Measurements from ENCODE around the gene ACO2. TPM values are rescaled to one million over a fixed set of nuclear protein-coding genes. Genes with fewer than 3 reads are reported as not detected.
A peak's percentile ranks its signal among the peaks of the same experiment; 100 is the strongest.

Gene ACO2
- polyA plus RNA-seq, 3 donors = 119 to 147 (median 145) TPM

GRCh38 chr22:41511521-41511968, 42.6 kb downstream of the ACO2 start:
- DNase-seq (ENCODE audit: extremely low read depth in 1 of 11, low read depth in 9 of 11, low spot score in 4 of 11) = no peak

DNA sequence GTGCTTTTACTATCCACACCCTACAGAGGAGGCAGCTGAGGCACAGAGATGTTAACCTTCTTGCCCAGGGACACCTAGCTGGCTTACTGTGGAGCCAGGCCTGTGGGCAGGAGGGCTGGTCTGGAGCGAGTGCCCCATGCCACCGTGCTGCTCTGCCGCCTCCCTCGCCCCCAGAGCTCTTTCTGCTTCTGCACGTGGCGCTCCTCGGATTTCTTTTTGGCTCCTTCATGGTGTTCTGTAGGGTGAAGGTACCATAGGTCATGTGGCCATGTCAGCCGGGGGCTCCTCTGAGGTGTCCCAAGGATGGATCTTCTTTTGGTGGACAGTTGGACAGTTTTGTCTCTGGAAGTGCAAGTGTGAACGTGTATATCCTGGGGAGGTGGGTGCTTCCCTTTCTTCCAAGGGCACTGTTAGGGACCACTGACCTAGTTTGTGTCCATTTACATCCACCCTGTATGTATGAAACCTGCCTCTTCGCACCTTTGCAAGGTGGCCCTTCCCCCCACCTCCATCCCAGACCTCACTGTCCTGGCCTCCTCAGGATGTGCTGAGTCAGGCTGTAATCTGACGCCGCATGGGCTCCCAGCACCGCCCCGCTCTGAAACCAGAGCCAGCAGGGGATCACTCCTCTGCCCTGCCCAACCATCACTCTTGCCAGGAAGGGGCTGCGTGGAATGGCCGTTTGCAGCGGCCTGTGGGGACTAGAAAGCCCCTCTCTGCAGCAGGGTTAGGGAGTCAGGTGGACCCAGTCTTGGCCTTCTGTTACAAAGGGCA, 43.7 kb downstream of the ACO2 start:
- peak in 9 of 11 donors; percentile 28 to 70 (median 52) for DNase-seq (ENCODE audit: extremely low read depth in 1 of 11, low read depth in 9 of 11, low spot score in 4 of 11)

- no peak for DNase-seq (ENCODE audit: extremely low read depth in 1 of 11, low read depth in 9 of 11, low spot score in 4 of 11)
Measured at GRCh38 chr22:41513391-41513790, 44.5 kb downstream of the ACO2 start.

- no peak for DNase-seq (ENCODE audit: extremely low read depth in 1 of 11, low read depth in 9 of 11, low spot score in 4 of 11)
Measured at GRCh38 chr22:41516462-41516861, 47.5 kb downstream of the ACO2 start.

DNA sequence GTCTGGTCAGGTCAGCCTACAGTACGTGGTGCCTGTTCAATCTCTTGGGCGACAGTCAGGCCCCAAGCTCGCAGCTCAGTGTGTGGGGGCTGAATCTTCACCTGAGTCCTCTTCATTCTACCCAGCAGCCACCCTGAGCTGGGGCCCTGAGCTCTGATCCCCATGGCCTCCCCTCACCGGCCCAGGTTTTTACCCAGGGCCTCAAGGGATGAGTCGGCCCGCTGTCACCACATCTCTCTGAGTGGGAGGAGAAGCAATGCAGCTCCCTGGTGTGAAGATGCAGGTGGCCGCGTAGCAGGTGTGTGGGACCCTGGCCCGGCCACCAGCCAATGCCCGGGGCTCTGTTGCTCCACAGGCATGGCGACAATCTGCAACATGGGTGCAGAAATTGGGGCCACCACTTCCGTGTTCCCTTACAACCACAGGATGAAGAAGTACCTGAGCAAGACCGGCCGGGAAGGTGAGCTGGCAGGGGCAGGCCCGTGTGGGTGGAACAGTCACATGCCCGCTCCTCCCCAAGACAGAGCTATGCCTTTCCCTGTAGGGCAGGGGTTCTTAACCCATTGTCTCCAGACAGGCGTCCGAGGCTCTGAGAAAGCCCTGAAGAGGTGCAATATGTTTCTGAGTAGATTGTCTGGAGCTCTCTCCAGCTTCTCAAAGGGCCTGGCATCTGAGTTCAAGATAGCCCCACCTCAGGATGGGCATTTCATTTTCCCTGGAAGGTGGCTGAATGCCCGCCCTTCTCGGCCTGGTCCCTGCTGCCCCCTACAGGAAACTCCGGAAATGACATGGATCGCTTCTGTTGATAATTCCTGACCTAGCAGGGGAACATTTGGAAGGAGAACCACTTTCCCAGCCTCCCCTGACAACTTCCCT, 48.5 kb downstream of the ACO2 start:
- DNase-seq (ENCODE audit: extremely low read depth in 1 of 11, low read depth in 9 of 11, low spot score in 4 of 11) = peak in 10 of 11 donors; percentile 10 to 55 (median 32)

DNA sequence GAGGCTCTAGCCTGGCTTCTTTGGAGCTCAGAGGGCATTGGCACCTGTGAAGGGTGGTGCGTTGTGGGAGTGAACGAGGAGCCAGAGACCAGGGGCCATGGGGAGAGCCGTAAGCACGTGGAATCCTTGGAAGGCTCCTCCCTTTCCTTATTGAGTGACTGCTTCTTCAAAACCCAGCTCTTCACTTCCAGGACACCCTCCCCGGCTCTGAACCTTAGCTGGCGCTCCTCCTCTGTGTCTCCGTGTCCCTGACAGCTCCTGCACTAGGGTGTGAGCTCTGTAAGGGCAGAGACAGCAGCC, 49.1 kb downstream of the ACO2 start:
- no peak for DNase-seq (ENCODE audit: extremely low read depth in 1 of 11, low read depth in 9 of 11, low spot score in 4 of 11)

DNA sequence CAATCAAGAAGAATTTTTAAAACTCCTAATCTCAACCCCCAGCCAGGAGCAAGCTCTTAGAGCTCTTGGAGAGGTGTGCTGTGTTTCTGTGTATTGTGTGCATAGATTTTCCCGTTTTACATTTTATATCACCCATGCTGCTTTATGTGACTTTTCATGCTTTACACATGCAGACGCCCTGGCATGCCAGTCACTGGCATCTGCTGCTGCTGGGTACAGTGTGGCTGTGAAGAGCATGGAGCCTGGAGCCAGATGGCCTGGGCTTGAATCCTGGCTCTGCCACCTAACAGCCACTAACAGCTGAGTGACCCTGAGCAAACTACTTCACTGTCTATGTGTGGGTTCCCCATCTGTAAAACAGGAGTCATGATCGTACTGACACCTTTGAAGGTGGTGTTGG, 52.2 kb downstream of the ACO2 start:
- no peak for DNase-seq (ENCODE audit: extremely low read depth in 1 of 11, low read depth in 9 of 11, low spot score in 4 of 11)

DNA sequence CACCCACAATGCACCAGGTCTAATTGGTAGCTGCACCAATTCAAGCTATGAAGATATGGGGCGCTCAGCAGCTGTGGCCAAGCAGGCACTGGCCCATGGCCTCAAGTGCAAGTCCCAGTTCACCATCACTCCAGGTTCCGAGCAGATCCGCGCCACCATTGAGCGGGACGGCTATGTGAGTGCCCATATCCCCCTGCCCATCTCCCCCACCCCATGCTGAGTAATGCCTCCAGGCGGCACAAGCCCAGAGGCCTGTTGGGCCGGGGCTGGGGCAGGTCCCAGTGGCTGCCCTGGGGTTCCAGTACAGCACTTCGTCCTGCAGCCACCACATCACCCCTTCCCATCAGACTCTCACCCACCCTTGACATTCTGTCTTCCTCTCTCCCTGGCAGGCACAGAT, 53.9 kb downstream of the ACO2 start:
- no peak for DNase-seq (ENCODE audit: extremely low read depth in 1 of 11, low read depth in 9 of 11, low spot score in 4 of 11)

DNA sequence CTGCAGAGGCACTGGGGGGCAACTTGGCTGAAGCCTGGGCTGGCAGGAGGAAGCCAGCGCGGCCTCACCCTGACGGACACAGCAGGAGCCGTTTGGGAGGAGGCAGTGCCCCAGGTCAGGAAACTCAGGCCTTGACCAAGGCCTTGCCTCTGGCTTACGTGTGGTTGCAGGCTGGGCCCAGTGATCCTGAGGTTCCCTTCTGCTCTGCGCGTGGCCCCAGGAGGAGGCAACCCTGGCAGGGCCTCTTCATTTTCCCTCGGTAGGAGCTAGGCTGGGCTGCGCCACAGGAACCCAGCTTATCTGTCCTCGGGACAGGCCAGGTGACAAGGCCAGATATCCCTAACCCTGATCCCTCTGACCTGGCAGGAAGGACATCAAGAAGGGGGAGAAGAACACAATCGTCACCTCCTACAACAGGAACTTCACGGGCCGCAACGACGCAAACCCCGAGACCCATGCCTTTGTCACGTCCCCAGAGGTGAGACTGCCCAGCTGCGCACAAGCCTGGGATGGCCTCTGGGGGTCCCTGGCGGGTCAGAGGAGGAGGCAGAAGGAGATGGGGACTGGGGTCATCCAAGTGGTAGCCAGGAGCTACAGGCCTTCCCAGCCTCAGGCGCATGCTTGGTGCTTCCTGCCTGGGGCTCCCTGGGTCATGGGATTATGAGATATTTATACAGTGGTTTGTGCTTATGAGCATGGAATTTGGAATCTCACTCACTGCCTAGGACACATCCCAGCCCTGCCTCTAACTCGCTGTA, 54.7 kb downstream of the ACO2 start:
- no peak for DNase-seq (ENCODE audit: extremely low read depth in 1 of 11, low read depth in 9 of 11, low spot score in 4 of 11)

DNA sequence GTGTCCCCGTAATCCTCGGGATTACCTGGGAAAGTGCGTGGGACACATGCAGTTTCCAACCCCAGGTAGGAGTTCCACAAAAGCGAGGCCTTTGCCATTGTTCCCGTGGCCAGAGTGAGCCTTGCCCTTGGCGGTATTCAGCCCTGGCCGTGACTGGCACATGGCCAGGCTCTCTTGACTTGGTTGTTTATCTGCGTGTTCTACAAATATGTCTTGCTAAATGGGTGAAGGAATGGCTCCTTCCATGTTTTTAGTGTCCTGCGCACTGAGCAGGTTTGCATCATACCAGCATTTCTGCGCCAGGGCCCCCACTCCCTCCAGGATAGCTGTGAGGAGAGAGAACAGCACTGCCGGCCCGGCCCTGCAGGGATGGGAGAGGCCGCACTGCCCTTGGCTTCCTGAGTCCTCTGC, 55.3 kb downstream of the ACO2 start:
- DNase-seq (ENCODE audit: extremely low read depth in 1 of 11, low read depth in 9 of 11, low spot score in 4 of 11) = no peak

DNA sequence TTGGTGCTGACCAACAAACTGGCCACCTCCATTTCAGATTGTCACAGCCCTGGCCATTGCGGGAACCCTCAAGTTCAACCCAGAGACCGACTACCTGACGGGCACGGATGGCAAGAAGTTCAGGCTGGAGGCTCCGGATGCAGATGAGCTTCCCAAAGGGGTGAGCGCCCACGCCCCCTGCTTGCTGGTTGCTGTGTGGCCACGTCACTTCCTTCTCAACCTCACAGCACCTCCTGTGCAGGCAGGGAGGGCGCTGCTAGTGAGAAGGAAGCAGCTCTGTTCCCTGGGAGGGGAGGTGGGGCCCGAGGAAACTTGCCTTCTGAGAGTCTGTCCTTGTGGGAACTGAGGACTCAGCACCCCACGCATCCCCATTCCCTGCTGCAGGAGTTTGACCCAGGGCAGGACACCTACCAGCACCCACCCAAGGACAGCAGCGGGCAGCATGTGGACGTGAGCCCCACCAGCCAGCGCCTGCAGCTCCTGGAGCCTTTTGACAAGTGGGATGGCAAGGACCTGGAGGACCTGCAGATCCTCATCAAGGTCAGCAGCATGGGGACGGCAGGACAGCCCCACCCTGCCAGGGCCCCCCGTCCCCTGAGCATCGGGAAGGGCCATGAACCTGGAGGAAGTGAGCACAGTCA, 56.0 kb downstream of the ACO2 start:
- DNase-seq (ENCODE audit: extremely low read depth in 1 of 11, low read depth in 9 of 11, low spot score in 4 of 11) = no peak

- no peak for DNase-seq (ENCODE audit: extremely low read depth in 1 of 11, low read depth in 9 of 11, low spot score in 4 of 11)
Measured at GRCh38 chr22:41525450-41526225, 56.7 kb downstream of the ACO2 start.

DNA sequence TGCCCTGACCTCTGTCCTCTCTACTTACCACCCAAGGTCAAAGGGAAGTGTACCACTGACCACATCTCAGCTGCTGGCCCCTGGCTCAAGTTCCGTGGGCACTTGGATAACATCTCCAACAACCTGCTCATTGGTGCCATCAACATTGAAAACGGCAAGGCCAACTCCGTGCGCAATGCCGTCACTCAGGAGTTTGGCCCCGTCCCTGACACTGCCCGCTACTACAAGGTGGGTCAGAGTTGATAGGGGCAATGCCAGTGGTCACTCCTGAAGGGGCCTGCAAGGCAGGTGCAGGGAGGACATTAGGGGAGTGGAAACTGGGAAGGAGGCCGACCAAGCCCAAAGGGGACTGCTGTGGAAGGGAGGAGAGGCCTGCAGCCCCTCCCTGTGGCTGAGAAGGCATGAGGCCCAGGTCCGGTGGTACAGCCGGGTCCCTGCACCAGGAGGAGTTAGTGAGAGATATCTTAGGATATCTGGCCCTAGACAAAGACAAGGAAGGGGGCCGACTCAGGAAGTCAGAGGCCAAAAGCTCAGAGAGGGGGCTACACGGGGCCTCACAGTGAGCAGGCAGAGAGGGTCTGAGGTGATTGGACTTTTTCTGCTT, 57.4 kb downstream of the ACO2 start:
- DNase-seq (ENCODE audit: extremely low read depth in 1 of 11, low read depth in 9 of 11, low spot score in 4 of 11) = no peak

GRCh38 chr22:41526830-41527799, 58.2 kb downstream of the ACO2 start:
- DNase-seq (ENCODE audit: extremely low read depth in 1 of 11, low read depth in 9 of 11, low spot score in 4 of 11) = no peak

- no peak for DNase-seq (ENCODE audit: extremely low read depth in 1 of 11, low read depth in 9 of 11, low spot score in 4 of 11)
Measured at GRCh38 chr22:41528132-41528766, 59.3 kb downstream of the ACO2 start.

- no peak for DNase-seq (ENCODE audit: extremely low read depth in 1 of 11, low read depth in 9 of 11, low spot score in 4 of 11)
Measured at GRCh38 chr22:41528938-41529561, 60.1 kb downstream of the ACO2 start.

Data from renal cortex interstitium (tissue), 11 donors.